ENCODE measurements around the gene COX8A. TPM values are rescaled to one million over a fixed set of nuclear protein-coding genes. Genes with fewer than 3 reads are reported as not detected.

The COX8A gene
- total and polyA plus RNA-seq, 4 donors: 149 to 779 (median 514) TPM

DNA sequence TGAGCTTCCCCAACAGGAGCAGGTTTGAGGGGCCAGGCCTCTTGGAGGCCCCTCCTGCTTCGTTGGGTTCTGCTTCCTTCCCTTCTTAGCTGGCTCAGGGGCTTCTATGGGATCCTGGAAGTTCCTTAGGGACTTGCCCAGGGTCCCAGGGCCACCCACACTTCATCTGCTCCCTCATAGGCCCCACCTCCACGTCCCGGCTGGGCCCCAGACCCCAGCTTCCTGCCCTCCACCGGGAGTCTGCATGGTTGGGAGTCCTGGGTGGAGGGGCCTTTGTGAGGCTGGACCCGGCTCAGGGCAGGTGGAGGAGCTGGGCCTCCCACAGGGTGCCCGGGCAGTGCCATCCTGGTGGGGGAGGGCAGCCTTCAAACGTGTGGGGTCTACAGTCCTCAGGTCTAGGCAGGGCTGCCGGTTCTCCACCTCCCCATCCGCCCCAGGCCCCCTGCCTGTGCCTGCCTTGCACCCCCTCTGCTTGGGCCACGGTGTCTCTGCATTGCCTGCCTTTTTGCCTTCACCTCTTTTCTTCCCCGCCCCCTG, 23.4 kb downstream of the COX8A start:
- Histone ChIP-seq H3K27ac (ENCODE audit: low read depth in 1 of 2, low read length in 1 of 2) (no peak overlapping the region), H3K9me3 (ENCODE audit: control insufficient read depth in 4 of 4, insufficient read depth in 3 of 4, low read length in 3 of 4) (peaks cover 0 to 3% (median 0%) of the 10 kb centered on the region in 4 donors), H3K4me1 (ENCODE audit: control insufficient read depth in 5 of 5, insufficient read depth in 5 of 5, low read length in 5 of 5) (peaks cover 4 to 33% (median 16%) of the 10 kb centered on the region in 5 donors), H3K4me3 (no peak overlapping the region), H3K9ac (ENCODE audit: insufficient read depth in 1 of 2, low read length in 2 of 2) (no peak overlapping the region), H3K27me3 (ENCODE audit: control insufficient read depth in 3 of 3, insufficient read depth in 3 of 3, low read length in 2 of 3) (no peaks in the 10 kb centered on the region), H3K36me3 (ENCODE audit: control insufficient read depth in 4 of 4, insufficient read depth in 4 of 4, low read length in 4 of 4) (peaks cover 6 to 41% (median 16%) of the 10 kb centered on the region in 4 donors)
- TF ChIP-seq, protein P1, sequence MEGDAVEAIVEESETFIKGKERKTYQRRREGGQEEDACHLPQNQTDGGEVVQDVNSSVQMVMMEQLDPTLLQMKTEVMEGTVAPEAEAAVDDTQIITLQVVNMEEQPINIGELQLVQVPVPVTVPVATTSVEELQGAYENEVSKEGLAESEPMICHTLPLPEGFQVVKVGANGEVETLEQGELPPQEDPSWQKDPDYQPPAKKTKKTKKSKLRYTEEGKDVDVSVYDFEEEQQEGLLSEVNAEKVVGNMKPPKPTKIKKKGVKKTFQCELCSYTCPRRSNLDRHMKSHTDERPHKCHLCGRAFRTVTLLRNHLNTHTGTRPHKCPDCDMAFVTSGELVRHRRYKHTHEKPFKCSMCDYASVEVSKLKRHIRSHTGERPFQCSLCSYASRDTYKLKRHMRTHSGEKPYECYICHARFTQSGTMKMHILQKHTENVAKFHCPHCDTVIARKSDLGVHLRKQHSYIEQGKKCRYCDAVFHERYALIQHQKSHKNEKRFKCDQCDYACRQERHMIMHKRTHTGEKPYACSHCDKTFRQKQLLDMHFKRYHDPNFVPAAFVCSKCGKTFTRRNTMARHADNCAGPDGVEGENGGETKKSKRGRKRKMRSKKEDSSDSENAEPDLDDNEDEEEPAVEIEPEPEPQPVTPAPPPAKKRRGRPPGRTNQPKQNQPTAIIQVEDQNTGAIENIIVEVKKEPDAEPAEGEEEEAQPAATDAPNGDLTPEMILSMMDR (IDR thresholded peaks at IDR 0.05; ENCODE audit: control extremely low read depth, extremely low read depth): no peak
- ATAC-seq (ENCODE audit: insufficient read depth, low FRiP score): no peak
- WGBS, 2 donors: 74 to 82% methylated on average over 11 of the region's 11 CpGs
- DNase-seq: no peak

DNA sequence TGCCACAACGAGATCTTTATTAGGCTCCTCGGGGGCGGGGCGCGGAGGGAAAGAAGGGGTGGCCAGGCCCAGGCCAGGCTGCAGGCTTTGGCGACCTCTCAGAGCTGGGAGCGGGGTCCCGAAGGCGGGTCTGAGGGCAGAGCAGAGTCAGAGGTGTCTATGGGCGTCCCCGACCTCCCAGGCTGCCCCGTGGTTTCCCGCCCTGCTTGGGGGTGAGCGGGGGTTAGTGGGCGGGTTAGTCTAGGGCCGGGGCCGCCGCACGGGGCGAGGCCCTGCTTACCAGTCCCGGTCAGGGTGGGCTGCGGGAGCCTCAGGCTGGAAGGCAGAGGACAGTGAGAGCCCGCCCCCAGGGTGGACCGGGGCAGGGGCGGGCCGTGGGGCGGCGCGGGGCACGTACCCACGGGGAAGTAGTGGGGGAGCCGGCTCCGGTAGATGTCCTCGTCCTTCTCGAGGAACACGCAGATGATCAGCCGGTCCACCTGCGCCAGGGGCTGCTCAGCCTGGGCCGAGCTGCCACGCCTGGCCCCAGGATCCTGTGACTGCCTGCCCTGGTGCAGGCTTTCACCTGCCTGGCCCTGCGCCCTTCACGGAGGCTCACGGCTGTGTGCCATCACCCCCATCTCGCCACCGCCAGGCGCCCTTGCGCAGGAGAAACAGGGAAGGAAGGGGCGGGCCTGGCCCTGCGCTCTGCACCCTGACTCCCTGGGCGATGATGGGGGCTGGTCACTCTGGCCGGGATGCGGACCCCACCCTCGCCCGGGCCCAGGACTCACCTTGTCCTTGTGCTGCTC, 24.3 kb downstream of the COX8A start:
- no peak for ATAC-seq (ENCODE audit: insufficient read depth, low FRiP score)
- TF ChIP-seq, protein P1 (IDR thresholded peaks at IDR 0.05; ENCODE audit: control extremely low read depth, extremely low read depth): no peak
- no peak overlapping the region for H3K9ac ChIP-seq (ENCODE audit: insufficient read depth in 1 of 2, low read length in 2 of 2)
- no peaks in the 10 kb centered on the region for H3K27me3 ChIP-seq (ENCODE audit: control insufficient read depth in 3 of 3, insufficient read depth in 3 of 3, low read length in 2 of 3)
- peaks cover 4 to 34% (median 16%) of the 10 kb centered on the region in 5 donors for H3K4me1 ChIP-seq (ENCODE audit: control insufficient read depth in 5 of 5, insufficient read depth in 5 of 5, low read length in 5 of 5)
- 59 to 74% methylated on average over 39 to 54 of the region's 54 CpGs for WGBS, 2 donors
- no peak overlapping the region for H3K4me3 ChIP-seq
- peak in 1 of 3 donors; percentile 16 for DNase-seq
- peaks cover 6 to 35% (median 16%) of the 10 kb centered on the region in 4 donors for H3K36me3 ChIP-seq (ENCODE audit: control insufficient read depth in 4 of 4, insufficient read depth in 4 of 4, low read length in 4 of 4)
- H3K27ac ChIP-seq (ENCODE audit: low read depth in 1 of 2, low read length in 1 of 2): no peak overlapping the region
- H3K9me3 ChIP-seq (ENCODE audit: control insufficient read depth in 4 of 4, insufficient read depth in 3 of 4, low read length in 3 of 4): peaks cover 0 to 3% (median 0%) of the 10 kb centered on the region in 4 donors

DNA sequence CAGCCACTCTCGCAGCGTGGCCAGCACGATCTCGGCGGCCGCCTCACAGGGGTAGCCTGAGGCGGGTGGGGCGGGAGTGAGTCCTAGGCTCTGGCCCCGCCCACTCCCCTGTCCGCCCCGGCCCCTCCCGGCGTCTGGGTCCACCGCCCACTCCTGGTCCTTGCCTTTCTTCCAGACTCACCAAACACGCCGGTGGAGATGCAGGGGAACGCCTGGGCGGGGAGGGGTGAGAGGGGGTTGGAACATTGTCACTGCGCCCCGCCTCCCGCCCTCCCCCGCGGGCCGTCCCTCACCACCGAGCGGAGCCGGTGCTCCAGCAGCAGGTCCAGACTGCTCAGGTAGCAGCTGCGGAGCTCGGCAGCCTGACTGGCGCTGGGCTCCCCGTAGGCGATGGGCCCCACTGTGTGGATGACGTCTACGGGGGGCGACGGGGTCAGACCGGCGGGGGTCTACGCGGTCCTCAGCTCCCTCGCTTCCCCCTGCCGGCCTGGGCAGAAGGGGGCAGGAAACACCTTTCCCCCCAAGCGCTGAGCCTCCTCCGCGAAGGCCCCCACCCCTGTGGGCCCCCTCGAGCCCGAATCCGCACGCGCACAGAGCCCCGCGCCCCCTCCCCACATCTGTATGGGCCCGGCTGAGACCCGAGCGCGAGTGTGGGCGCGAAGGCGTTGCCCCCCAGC, 25.1 kb downstream of the COX8A start:
- no peak overlapping the region for H3K27ac ChIP-seq (ENCODE audit: low read depth in 1 of 2, low read length in 1 of 2)
- 8 to 29% methylated on average over 27 to 59 of the region's 59 CpGs for WGBS, 2 donors
- H3K4me3 ChIP-seq: no peak overlapping the region
- ATAC-seq (ENCODE audit: insufficient read depth, low FRiP score) (peak; percentile 15), DNase-seq (peak; percentile 54 to 77 (median 71))
- H3K36me3 ChIP-seq (ENCODE audit: control insufficient read depth in 4 of 4, insufficient read depth in 4 of 4, low read length in 4 of 4): peaks cover 6 to 34% (median 16%) of the 10 kb centered on the region in 4 donors
- no peak overlapping the region for H3K9ac ChIP-seq (ENCODE audit: insufficient read depth in 1 of 2, low read length in 2 of 2)
- H3K9me3 ChIP-seq (ENCODE audit: control insufficient read depth in 4 of 4, insufficient read depth in 3 of 4, low read length in 3 of 4): peaks cover 0 to 3% (median 0%) of the 10 kb centered on the region in 4 donors
- TF ChIP-seq, protein P1 (IDR thresholded peaks at IDR 0.05; ENCODE audit: control extremely low read depth, extremely low read depth): no peak
- H3K4me1 ChIP-seq (ENCODE audit: control insufficient read depth in 5 of 5, insufficient read depth in 5 of 5, low read length in 5 of 5): peaks cover 4 to 39% (median 16%) of the 10 kb centered on the region in 5 donors
- no peaks in the 10 kb centered on the region for H3K27me3 ChIP-seq (ENCODE audit: control insufficient read depth in 3 of 3, insufficient read depth in 3 of 3, low read length in 2 of 3)

Data from lung (tissue), 12 donors.